Measurements from ENCODE around the gene AACS. TPM values are rescaled to one million over a fixed set of nuclear protein-coding genes. Genes with fewer than 3 reads are reported as not detected.

AACS gene, protein sequence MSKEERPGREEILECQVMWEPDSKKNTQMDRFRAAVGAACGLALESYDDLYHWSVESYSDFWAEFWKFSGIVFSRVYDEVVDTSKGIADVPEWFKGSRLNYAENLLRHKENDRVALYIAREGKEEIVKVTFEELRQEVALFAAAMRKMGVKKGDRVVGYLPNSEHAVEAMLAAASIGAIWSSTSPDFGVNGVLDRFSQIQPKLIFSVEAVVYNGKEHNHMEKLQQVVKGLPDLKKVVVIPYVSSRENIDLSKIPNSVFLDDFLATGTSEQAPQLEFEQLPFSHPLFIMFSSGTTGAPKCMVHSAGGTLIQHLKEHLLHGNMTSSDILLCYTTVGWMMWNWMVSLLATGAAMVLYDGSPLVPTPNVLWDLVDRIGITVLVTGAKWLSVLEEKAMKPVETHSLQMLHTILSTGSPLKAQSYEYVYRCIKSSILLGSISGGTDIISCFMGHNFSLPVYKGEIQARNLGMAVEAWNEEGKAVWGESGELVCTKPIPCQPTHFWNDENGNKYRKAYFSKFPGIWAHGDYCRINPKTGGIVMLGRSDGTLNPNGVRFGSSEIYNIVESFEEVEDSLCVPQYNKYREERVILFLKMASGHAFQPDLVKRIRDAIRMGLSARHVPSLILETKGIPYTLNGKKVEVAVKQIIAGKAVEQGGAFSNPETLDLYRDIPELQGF
- 22.9 TPM for total RNA-seq
- 10 to 100 TPM; 22.3 to 36.6 (median 26.9) TPM for polyA plus RNA-seq (ENCODE audit: insufficient read depth in 1 of 8, insufficient read length in 8 of 8, low replicate concordance in 1 of 8)
- long read RNA-seq, donor 1, transcript AACS-201 (18 exons, 3,316 nt), result major isoform, 5 of 5 reads
- long read RNA-seq, donor 1, partial matches to known transcripts, result 0 of 5 reads
- long read RNA-seq, donor 1, other reads (novel, unspliced or antisense), result 0 of 5 reads
- long read RNA-seq, donor 2, result 0 reads
- long read RNA-seq, donor 3, partial matches to known transcripts, result 0 of 3 reads
- long read RNA-seq, donor 3, other reads (novel, unspliced or antisense), result 0 of 3 reads
- long read RNA-seq, donor 4, partial matches to known transcripts, result 0 of 2 reads
- long read RNA-seq, donor 4, other reads (novel, unspliced or antisense), result 0 of 2 reads
- long read RNA-seq, donor 5, transcript AACS-201 (18 exons, 3,316 nt), result major isoform, 7 of 7 reads
- long read RNA-seq, donor 5, partial matches to known transcripts, result 0 of 7 reads
- long read RNA-seq, donor 5, other reads (novel, unspliced or antisense), result 0 of 7 reads
- long read RNA-seq, donor 6, transcript AACS-201 (18 exons, 3,316 nt), result major isoform, 7 of 7 reads
- long read RNA-seq, donor 6, partial matches to known transcripts, result 0 of 7 reads
- long read RNA-seq, donor 6, other reads (novel, unspliced or antisense), result 0 of 7 reads
- long read RNA-seq, donor 7, full-length matches to known transcripts, result 6 of 6 reads
- long read RNA-seq, donor 7, partial matches to known transcripts, result 0 of 6 reads
- long read RNA-seq, donor 7, other reads (novel, unspliced or antisense), result 0 of 6 reads
- long read RNA-seq, donor 8, partial matches to known transcripts, result 0 of 1 reads
- long read RNA-seq, donor 8, other reads (novel, unspliced or antisense), result 0 of 1 reads
- long read RNA-seq, donor 9, partial matches to known transcripts, result 0 of 1 reads
- long read RNA-seq, donor 9, other reads (novel, unspliced or antisense), result 0 of 1 reads
- long read RNA-seq, donor 10, partial matches to known transcripts, result 0 of 3 reads
- long read RNA-seq, donor 10, other reads (novel, unspliced or antisense), result 0 of 3 reads
- long read RNA-seq, donor 11, partial matches to known transcripts, result 0 of 1 reads
- long read RNA-seq, donor 11, other reads (novel, unspliced or antisense), result 0 of 1 reads

DNA sequence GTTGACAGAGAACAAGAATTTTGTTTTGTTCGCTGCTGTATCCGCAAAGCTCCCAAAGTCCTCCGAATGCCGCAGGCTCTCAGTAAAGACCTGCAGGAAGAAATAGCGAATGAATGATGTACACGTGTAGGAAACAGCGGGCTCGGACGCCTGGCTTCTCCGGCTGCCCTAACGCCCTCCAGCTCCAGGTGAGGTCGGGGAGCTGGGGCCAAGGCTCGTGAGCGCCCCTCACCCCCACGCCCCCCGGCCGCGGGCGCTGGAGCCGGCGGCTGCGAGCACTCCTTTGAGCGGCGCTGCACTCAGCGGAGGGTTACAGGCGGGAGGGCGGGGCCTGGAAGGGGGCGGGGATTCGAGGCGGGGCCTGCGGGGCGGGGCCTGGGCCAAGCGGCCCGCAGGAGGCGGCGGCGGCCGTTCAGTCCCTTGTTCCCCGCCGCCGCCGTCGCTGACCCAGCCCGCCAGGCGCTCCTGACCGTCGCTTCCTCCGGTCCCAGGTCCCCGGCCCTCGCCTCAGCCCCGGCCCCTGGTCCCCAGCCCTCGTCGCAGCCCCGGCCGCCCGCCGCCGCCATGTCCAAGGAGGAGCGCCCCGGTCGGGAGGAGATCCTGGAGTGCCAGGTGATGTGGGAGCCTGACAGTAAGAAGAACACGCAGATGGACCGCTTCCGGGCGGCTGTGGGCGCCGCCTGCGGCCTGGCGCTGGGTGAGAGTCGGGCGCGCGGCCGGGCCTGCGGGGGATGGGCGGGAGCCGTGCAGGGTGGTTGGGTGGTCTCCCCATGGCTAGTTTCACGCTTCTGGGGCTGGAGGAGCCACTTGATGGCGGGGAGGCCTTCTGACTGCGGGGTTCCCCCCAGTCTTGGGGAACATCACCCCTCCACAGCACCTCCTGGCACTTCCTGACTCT is at the start of gene AACS:
Gene AACS, plus strand, starts transcription at position 415 of the 898 bp plus-strand sequence. Its CDS starts 150 bp downstream, at position 565.
- Histone ChIP-seq H3K27ac (ENCODE audit: low read length) (peak within 1 kb of the TSS; percentile 29), H3K9me3 (replicated peaks; ENCODE audit: control insufficient read depth, low read depth, low read length) (peaks cover 2% of the 10 kb centered on the region), H3K36me3 (ENCODE audit: control insufficient read depth, insufficient read depth, low read length) (peaks cover 10% of the 10 kb centered on the region), H3K4me1 (ENCODE audit: control insufficient read depth, insufficient read depth, low read length) (peaks cover 45% of the 10 kb centered on the region), H3K27me3 (ENCODE audit: control insufficient read depth, insufficient read depth, low read length) (peaks cover 5% of the 10 kb centered on the region), H3K4me3 (ENCODE audit: low read length) (peak within 1 kb of the TSS; percentile 70)
- WGBS (ENCODE audit: insufficient coverage), result under 1% methylated on average over 70 of the region's 80 CpGs
- DNase-seq, result peak; percentile 87

- peak; percentile 12 for DNase-seq
- 83% methylated on average over 18 of the region's 24 CpGs for WGBS (ENCODE audit: insufficient coverage)
- peaks cover 7% of the 10 kb centered on the region for H3K36me3 ChIP-seq (ENCODE audit: control insufficient read depth, insufficient read depth, low read length)
- no peaks in the 10 kb centered on the region for H3K27me3 ChIP-seq (ENCODE audit: control insufficient read depth, insufficient read depth, low read length)
- no peaks in the 10 kb centered on the region for H3K9me3 ChIP-seq (replicated peaks; ENCODE audit: control insufficient read depth, low read depth, low read length)
- H3K4me3 ChIP-seq (ENCODE audit: low read length), result no peak overlapping the region
- H3K27ac ChIP-seq (ENCODE audit: low read length), result peak overlapping the region; percentile 29
- H3K4me1 ChIP-seq (ENCODE audit: control insufficient read depth, insufficient read depth, low read length), result peaks cover 18% of the 10 kb centered on the region
These were observed 49.4 kb upstream of the AACS start for GRCh38 chr12:125015680-125016310.

GRCh38 chr12:125017801-125018200 is 47.4 kb upstream of the AACS start:
- Histone ChIP-seq H3K27me3 (ENCODE audit: control insufficient read depth, insufficient read depth, low read length) (no peaks in the 10 kb centered on the region), H3K4me1 (ENCODE audit: control insufficient read depth, insufficient read depth, low read length) (peaks cover 18% of the 10 kb centered on the region), H3K36me3 (ENCODE audit: control insufficient read depth, insufficient read depth, low read length) (peaks cover 7% of the 10 kb centered on the region), H3K27ac (ENCODE audit: low read length) (no peak overlapping the region), H3K4me3 (ENCODE audit: low read length) (no peak overlapping the region), H3K9me3 (replicated peaks; ENCODE audit: control insufficient read depth, low read depth, low read length) (no peaks in the 10 kb centered on the region)
- no peak for DNase-seq
- 67% methylated on average over 1 of the region's 9 CpGs for WGBS (ENCODE audit: insufficient coverage)

DNA sequence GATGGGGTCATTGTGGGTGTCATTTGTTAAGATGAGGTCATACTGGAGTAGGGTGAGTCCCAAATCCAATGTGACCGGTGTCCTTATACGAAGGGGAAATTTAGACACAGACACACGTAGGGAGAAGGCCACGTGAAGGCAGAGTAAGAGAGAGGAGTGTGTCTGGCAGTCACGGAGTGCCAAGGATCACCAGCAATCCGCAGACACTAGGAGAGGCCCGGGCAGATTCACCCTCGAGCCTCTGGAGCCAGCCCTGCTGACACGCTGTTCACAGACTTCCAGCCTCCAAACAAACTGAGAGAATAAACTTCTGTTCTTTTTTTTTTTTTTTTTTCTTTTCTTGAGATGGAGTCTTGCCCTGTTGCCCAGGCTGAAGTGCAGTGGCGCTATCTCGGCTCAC is 46.9 kb upstream of the AACS start:
- H3K27me3 ChIP-seq (ENCODE audit: control insufficient read depth, insufficient read depth, low read length), result no peaks in the 10 kb centered on the region
- WGBS (ENCODE audit: insufficient coverage), result 97% methylated on average over 5 of the region's 11 CpGs
- no peaks in the 10 kb centered on the region for H3K9me3 ChIP-seq (replicated peaks; ENCODE audit: control insufficient read depth, low read depth, low read length)
- H3K4me3 ChIP-seq (ENCODE audit: low read length), result no peak overlapping the region
- DNase-seq, result no peak
- H3K36me3 ChIP-seq (ENCODE audit: control insufficient read depth, insufficient read depth, low read length), result peaks cover 10% of the 10 kb centered on the region
- no peak overlapping the region for H3K27ac ChIP-seq (ENCODE audit: low read length)
- H3K4me1 ChIP-seq (ENCODE audit: control insufficient read depth, insufficient read depth, low read length), result peaks cover 17% of the 10 kb centered on the region

GRCh38 chr12:125021096-125021495 is 44.1 kb upstream of the AACS start:
- no peaks in the 10 kb centered on the region for H3K9me3 ChIP-seq (replicated peaks; ENCODE audit: control insufficient read depth, low read depth, low read length)
- peaks cover 5% of the 10 kb centered on the region for H3K36me3 ChIP-seq (ENCODE audit: control insufficient read depth, insufficient read depth, low read length)
- no peaks in the 10 kb centered on the region for H3K27me3 ChIP-seq (ENCODE audit: control insufficient read depth, insufficient read depth, low read length)
- WGBS (ENCODE audit: insufficient coverage), result 89% methylated on average over 9 of the region's 9 CpGs
- H3K27ac ChIP-seq (ENCODE audit: low read length), result no peak overlapping the region
- no peaks in the 10 kb centered on the region for H3K4me1 ChIP-seq (ENCODE audit: control insufficient read depth, insufficient read depth, low read length)
- no peak for DNase-seq
- H3K4me3 ChIP-seq (ENCODE audit: low read length), result no peak overlapping the region

DNA sequence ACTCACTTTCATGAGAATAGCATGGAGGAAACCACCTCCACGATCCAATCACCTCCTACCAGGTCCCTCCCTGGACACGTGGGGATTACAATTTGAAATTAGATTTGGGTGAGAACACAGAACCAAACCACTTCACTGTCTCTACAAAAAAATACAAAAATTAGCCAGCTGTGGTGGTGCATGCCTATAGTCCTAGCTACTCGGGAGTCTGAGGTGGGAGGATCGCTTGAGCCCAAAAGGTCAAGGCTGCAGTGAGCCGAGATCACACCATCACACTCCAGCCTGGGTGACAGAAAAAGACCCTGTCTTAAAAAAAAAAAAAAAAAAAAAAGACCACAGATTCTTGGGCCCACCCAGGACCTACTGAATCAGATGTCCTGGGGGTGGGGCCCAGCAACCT is 43.5 kb upstream of the AACS start:
- Histone ChIP-seq H3K9me3 (replicated peaks; ENCODE audit: control insufficient read depth, low read depth, low read length) (no peaks in the 10 kb centered on the region), H3K36me3 (ENCODE audit: control insufficient read depth, insufficient read depth, low read length) (peaks cover 5% of the 10 kb centered on the region), H3K4me1 (ENCODE audit: control insufficient read depth, insufficient read depth, low read length) (no peaks in the 10 kb centered on the region), H3K27ac (ENCODE audit: low read length) (no peak overlapping the region), H3K27me3 (ENCODE audit: control insufficient read depth, insufficient read depth, low read length) (no peaks in the 10 kb centered on the region), H3K4me3 (ENCODE audit: low read length) (no peak overlapping the region)
- no CpG with 5 or more reads among the region's 5 CpGs for WGBS (ENCODE audit: insufficient coverage)
- DNase-seq, result no peak

GRCh38 chr12:125023065-125023464 is 42.2 kb upstream of the AACS start:
- no peak for DNase-seq
- Histone ChIP-seq H3K36me3 (ENCODE audit: control insufficient read depth, insufficient read depth, low read length) (peaks cover 5% of the 10 kb centered on the region), H3K4me1 (ENCODE audit: control insufficient read depth, insufficient read depth, low read length) (no peaks in the 10 kb centered on the region), H3K4me3 (ENCODE audit: low read length) (no peak overlapping the region), H3K27me3 (ENCODE audit: control insufficient read depth, insufficient read depth, low read length) (no peaks in the 10 kb centered on the region), H3K9me3 (replicated peaks; ENCODE audit: control insufficient read depth, low read depth, low read length) (no peaks in the 10 kb centered on the region), H3K27ac (ENCODE audit: low read length) (no peak overlapping the region)
- WGBS (ENCODE audit: insufficient coverage), result no CpG with 5 or more reads among the region's 2 CpGs

DNA sequence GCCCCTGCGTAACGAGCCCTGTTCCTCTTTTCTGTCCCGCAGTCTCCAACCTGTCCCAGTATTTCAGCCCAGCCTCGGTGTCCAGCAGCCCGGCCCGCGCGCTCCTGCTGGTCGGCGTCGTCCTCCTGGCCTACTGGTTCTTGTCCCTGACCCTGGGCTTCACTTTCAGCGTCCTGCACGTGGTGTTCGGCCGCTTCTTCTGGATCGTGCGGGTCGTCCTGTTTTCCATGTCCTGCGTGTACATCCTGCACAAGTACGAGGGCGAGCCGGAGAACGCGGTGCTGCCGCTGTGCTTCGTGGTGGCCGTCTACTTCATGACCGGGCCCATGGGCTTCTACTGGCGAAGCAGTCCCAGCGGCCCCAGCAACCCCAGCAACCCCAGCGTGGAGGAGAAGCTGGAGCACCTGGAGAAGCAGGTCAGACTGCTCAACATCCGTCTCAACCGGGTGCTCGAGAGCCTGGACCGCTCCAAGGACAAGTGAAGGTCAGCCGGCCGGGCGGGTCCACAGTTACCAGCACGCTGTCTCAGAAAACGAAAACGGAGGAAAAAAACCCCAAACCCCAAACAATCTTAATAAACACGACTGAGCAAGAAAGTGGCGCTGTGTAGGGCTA is 40.2 kb upstream of the AACS start:
- no peak for DNase-seq
- Histone ChIP-seq H3K27me3 (ENCODE audit: control insufficient read depth, insufficient read depth, low read length) (no peaks in the 10 kb centered on the region), H3K9me3 (replicated peaks; ENCODE audit: control insufficient read depth, low read depth, low read length) (no peaks in the 10 kb centered on the region), H3K36me3 (ENCODE audit: control insufficient read depth, insufficient read depth, low read length) (peaks cover 5% of the 10 kb centered on the region), H3K4me1 (ENCODE audit: control insufficient read depth, insufficient read depth, low read length) (no peaks in the 10 kb centered on the region), H3K4me3 (ENCODE audit: low read length) (no peak overlapping the region), H3K27ac (ENCODE audit: low read length) (no peak overlapping the region)
- 95% methylated on average over 39 of the region's 43 CpGs for WGBS (ENCODE audit: insufficient coverage)

All from muscle of leg (tissue), 16 donors.